IMR-90 (cell line): ENCODE data around the gene RCE1.

ENCODE experiments used
- CEBPB ChIP-seq: IDR thresholded peaks from 2 replicates; pipeline ENCODE4 v1.6.1; 2012; ENCODE audit warnings: low read depth, low read length, improper control_type of control experiment
- CTCF ChIP-seq: conservative IDR thresholded peaks from 2 replicates; pipeline ENCODE4 v1.5.1; 2012; ENCODE audit warnings: mild to moderate bottlenecking, low read depth, low read length, improper control_type of control experiment
- MAZ ChIP-seq: IDR thresholded peaks from 2 replicates; pipeline ENCODE4 v1.6.1; 2012; ENCODE audit warnings: low read depth, mild to moderate bottlenecking, low read length, improper control_type of control experiment, moderate library complexity, borderline replicate concordance
- POLR2A ChIP-seq: IDR thresholded peaks from 2 replicates; pipeline ENCODE4 v1.6.1; 2012; ENCODE audit warnings: mild to moderate bottlenecking, low read depth, low read length
- TF ChIP-seq, protein P1 (sequence below): fragments of 150-350 bp; IDR thresholded peaks from 2 replicates; pipeline ENCODE4 v1.6.1; 2016; ENCODE audit warnings: low read depth, mild to moderate bottlenecking, low read length, moderate library complexity, borderline replicate concordance

- TF ChIP-seq CTCF = no peak
- no peak for TF ChIP-seq MAZ
- TF ChIP-seq POLR2A = no peak
- no peak for TF ChIP-seq CEBPB
- TF ChIP-seq, protein P1, sequence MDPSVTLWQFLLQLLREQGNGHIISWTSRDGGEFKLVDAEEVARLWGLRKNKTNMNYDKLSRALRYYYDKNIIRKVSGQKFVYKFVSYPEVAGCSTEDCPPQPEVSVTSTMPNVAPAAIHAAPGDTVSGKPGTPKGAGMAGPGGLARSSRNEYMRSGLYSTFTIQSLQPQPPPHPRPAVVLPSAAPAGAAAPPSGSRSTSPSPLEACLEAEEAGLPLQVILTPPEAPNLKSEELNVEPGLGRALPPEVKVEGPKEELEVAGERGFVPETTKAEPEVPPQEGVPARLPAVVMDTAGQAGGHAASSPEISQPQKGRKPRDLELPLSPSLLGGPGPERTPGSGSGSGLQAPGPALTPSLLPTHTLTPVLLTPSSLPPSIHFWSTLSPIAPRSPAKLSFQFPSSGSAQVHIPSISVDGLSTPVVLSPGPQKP = no peak
Observed at GRCh38 chr11:66861774-66862558, 18.7 kb downstream of the RCE1 start.
